H9 (cell line): ENCODE measurements around the gene MAP3K20. TPM values are rescaled to one million over a fixed set of nuclear protein-coding genes. Genes with fewer than 3 reads are reported as not detected.
"Not testable (repeated sequence)": the region's sequence is repeated elsewhere in the genome, so short reads cannot be mapped to it uniquely, and the experiment has no call there.

Experiments used
- DNase-seq: peaks from one replicate; pipeline ENCODE4 v3.0.0-alpha.2; 2017
- H2AFZ ChIP-seq: one replicate; pipeline ENCODE4 v1.6.1; 2013; ENCODE audit warnings: mild to moderate bottlenecking, low read length, control low read depth, moderate library complexity
- H2AK5ac ChIP-seq: 2 replicates; pipeline ENCODE4 v1.6.1; 2013; ENCODE audit warnings: low read length, control low read depth, mixed read lengths; ENCODE audit not compliant: insufficient read length
- H2BK120ac ChIP-seq: one replicate; pipeline ENCODE4 v1.6.1; 2013; ENCODE audit warnings: low read depth, mild to moderate bottlenecking, low read length, control low read depth, inconsistent platforms; ENCODE audit not compliant: poor library complexity, severe bottlenecking
- H2BK12ac ChIP-seq: 2 replicates; pipeline ENCODE4 v1.6.1; 2013; ENCODE audit warnings: low read length, control low read depth, mixed read lengths, low read depth; ENCODE audit not compliant: insufficient read length
- H2BK15ac ChIP-seq: 2 replicates; pipeline ENCODE4 v1.6.1; 2013; ENCODE audit warnings: low read depth, low read length, control low read depth
- H2BK20ac ChIP-seq: one replicate; pipeline ENCODE4 v1.6.1; 2013; ENCODE audit warnings: low read depth, mild to moderate bottlenecking, low read length, control low read depth, inconsistent platforms; ENCODE audit not compliant: poor library complexity, severe bottlenecking
- H2BK5ac ChIP-seq: 2 replicates; pipeline ENCODE4 v1.6.1; 2013; ENCODE audit warnings: low read length, control low read depth, mixed read lengths; ENCODE audit not compliant: insufficient read length
- H3K14ac ChIP-seq: 2 replicates; pipeline ENCODE4 v1.6.1; 2013; ENCODE audit warnings: low read length, control low read depth; ENCODE audit not compliant: insufficient read depth
- H3K18ac ChIP-seq: 2 replicates; pipeline ENCODE4 v1.6.1; 2013; ENCODE audit warnings: low read depth, mild to moderate bottlenecking, mixed read lengths, low read length, control low read depth; ENCODE audit not compliant: insufficient read length
- H3K23ac ChIP-seq: 2 replicates; pipeline ENCODE4 v1.6.1; 2013; ENCODE audit warnings: low read length, control low read depth, mixed read lengths, low read depth; ENCODE audit not compliant: insufficient read length
- H3K23me2 ChIP-seq: 2 replicates; pipeline ENCODE4 v1.6.1; 2013; ENCODE audit warnings: low read depth, mild to moderate bottlenecking, mixed read lengths, low read length, control low read depth; ENCODE audit not compliant: insufficient read length, poor library complexity, severe bottlenecking
- H3K27ac ChIP-seq: 2 replicates; pipeline ENCODE4 v1.5.1; 2013; ENCODE audit warnings: low read length, control low read depth, mixed read lengths, low read depth; ENCODE audit not compliant: insufficient read length
- H3K27me3 ChIP-seq: 2 replicates; pipeline ENCODE4 v1.6.1; 2013; ENCODE audit warnings: low read length, control low read depth, inconsistent platforms; ENCODE audit not compliant: insufficient read depth
- H3K4ac ChIP-seq: 2 replicates; pipeline ENCODE4 v1.6.1; 2013; ENCODE audit warnings: low read depth, mild to moderate bottlenecking, control low read depth, inconsistent platforms, low read length, moderate library complexity
- H3K4me1 ChIP-seq: 2 replicates; pipeline ENCODE4 v1.6.1; 2013; ENCODE audit warnings: low read length, control low read depth, inconsistent platforms; ENCODE audit not compliant: insufficient read depth
- H3K4me2 ChIP-seq: 2 replicates; pipeline ENCODE4 v1.6.1; 2013; ENCODE audit warnings: low read length, control low read depth, mixed read lengths; ENCODE audit not compliant: insufficient read length, insufficient read depth
- H3K56ac ChIP-seq: 2 replicates; pipeline ENCODE4 v1.6.1; 2013; ENCODE audit warnings: low read depth, mild to moderate bottlenecking, mixed read lengths, low read length, control low read depth; ENCODE audit not compliant: insufficient read length
- H3K79me1 ChIP-seq: 2 replicates; pipeline ENCODE4 v1.6.1; 2013; ENCODE audit warnings: low read depth, mild to moderate bottlenecking, moderate library complexity, low read length, control low read depth, inconsistent platforms; ENCODE audit not compliant: insufficient read depth, poor library complexity, severe bottlenecking
- H3K79me2 ChIP-seq: 2 replicates; pipeline ENCODE4 v1.6.1; 2013; ENCODE audit warnings: low read length, control low read depth, inconsistent platforms; ENCODE audit not compliant: insufficient read depth
- H3K9ac ChIP-seq: 2 replicates; pipeline ENCODE4 v1.6.1; 2013; ENCODE audit warnings: low read length, control low read depth, mixed read lengths; ENCODE audit not compliant: insufficient read length; ENCODE audit errors: extremely low read depth
- H3K9me3 ChIP-seq: one replicate; pipeline ENCODE4 v1.6.1; 2013; ENCODE audit warnings: low read depth, low read length, inconsistent platforms; ENCODE audit not compliant: control insufficient read depth
- H3T11ph ChIP-seq: one replicate; pipeline ENCODE4 v1.6.1; 2013; ENCODE audit warnings: mild to moderate bottlenecking, low read length, control low read depth, inconsistent platforms
- H4K20me1 ChIP-seq: one replicate; pipeline ENCODE4 v1.6.1; 2013; ENCODE audit not compliant: control insufficient read depth, insufficient read length, insufficient read depth
- H4K5ac ChIP-seq: 2 replicates; pipeline ENCODE4 v1.6.1; 2013; ENCODE audit warnings: low read depth, mild to moderate bottlenecking, mixed read lengths, low read length, control low read depth; ENCODE audit not compliant: insufficient read length
- H4K8ac ChIP-seq: replicated peaks from 2 replicates; pipeline ENCODE4 v1.6.1; 2013; ENCODE audit warnings: low read length, control low read depth, mixed read lengths, low read depth; ENCODE audit not compliant: insufficient read length
- H4K91ac ChIP-seq: 2 replicates; pipeline ENCODE4 v1.6.1; 2013; ENCODE audit warnings: low read depth, mild to moderate bottlenecking, moderate library complexity, mixed read lengths, low read length, control low read depth; ENCODE audit not compliant: insufficient read length
- H3K27ac Mint-ChIP-seq, 3 experiments: 2 replicates in 2 of 3; 3 replicates in 1 of 3; pipeline ENCODE4 v1.8.0; 2020 to 2021; ENCODE audit warnings: mixed read lengths in 3 of 3, mild to moderate bottlenecking in 1 of 3, moderate library complexity in 1 of 3
- H3K27me3 Mint-ChIP-seq: 2 replicates; pipeline ENCODE4 v1.8.0; 2021; ENCODE audit warnings: low read depth, mild to moderate bottlenecking, moderate library complexity, mixed read lengths
- H3K36me3 Mint-ChIP-seq, 3 experiments: 2 replicates in 2 of 3; 3 replicates in 1 of 3; pipeline ENCODE4 v1.8.0; 2020 to 2021; ENCODE audit warnings: low read depth in 3 of 3, mixed read lengths in 3 of 3; ENCODE audit not compliant: insufficient read depth in 1 of 3
- H3K4me1 Mint-ChIP-seq, 2 experiments: 2 replicates each; pipeline ENCODE4 v1.8.0; 2020; ENCODE audit warnings: mixed read lengths in 2 of 2
- H3K4me3 Mint-ChIP-seq, 2 experiments: 2 replicates in 1 of 2; 3 replicates in 1 of 2; pipeline ENCODE4 v1.8.0; 2020 to 2021; ENCODE audit warnings: mild to moderate bottlenecking in 2 of 2, mixed read lengths in 2 of 2, moderate library complexity in 1 of 2
- H3K9me3 Mint-ChIP-seq, 2 experiments: 2 replicates in 1 of 2; 3 replicates in 1 of 2; pipeline ENCODE4 v1.8.0; 2020; ENCODE audit warnings: mild to moderate bottlenecking in 2 of 2, mixed read lengths in 2 of 2, moderate library complexity in 1 of 2
- CTCF ChIP-seq: fragments of 200-600 bp; sonication (generic); conservative IDR thresholded peaks from 3 replicates; pipeline ENCODE4 v1.8.0; 2021; ENCODE audit warnings: antibody characterized with exemption, mild to moderate bottlenecking
- WGBS: extraction: QIAGEN DNeasy Blood & Tissue Kit; methylation state at CpG from one replicate; pipeline ENCODE4 v1.1.7; 2013; ENCODE audit warnings: missing lambda C conversion rate, low lambda C conversion rate, mixed read lengths; ENCODE audit not compliant: insufficient read length; ENCODE audit errors: extremely low coverage; 5-methylcytosine and 5-hydroxymethylcytosine counted together
- total RNA-seq: library from RNA; stranded (reverse); gene quantifications from 2 replicates; pipeline ENCODE4 v1.2.1, GENCODE V29; 2021

The MAP3K20 gene
- total RNA-seq, 1 experiment from 2014 or later = 8.7 TPM

GRCh38 chr2:173126819-173127218 is 51.2 kb downstream of the MAP3K20 start:
- Histone ChIP-seq H3K79me1 (no peaks in the 10 kb centered on the region), H3K4me1 (no peaks in the 10 kb centered on the region), H3T11ph (no peak overlapping the region), H4K20me1 (no peaks in the 10 kb centered on the region), H2BK12ac (no peak overlapping the region), H3K18ac (no peak overlapping the region), H4K5ac (no peak overlapping the region), H2AK5ac (no peak overlapping the region), H3K23me2 (no peaks in the 10 kb centered on the region), H2AFZ (no peak overlapping the region), H3K4me2 (no peak overlapping the region), H3K14ac (no peak overlapping the region), H3K27ac (no peak overlapping the region), H2BK5ac (no peak overlapping the region), H4K8ac (no peak overlapping the region), H2BK15ac (no peak overlapping the region), H3K79me2 (no peaks in the 10 kb centered on the region), H3K27me3 (no peaks in the 10 kb centered on the region), H3K23ac (no peak overlapping the region), H4K91ac (no peak overlapping the region), H3K4ac (no peak overlapping the region), H3K9me3 (no peaks in the 10 kb centered on the region), H2BK120ac (no peak overlapping the region), H3K9ac (no peak overlapping the region), H3K56ac (no peak overlapping the region), H2BK20ac (no peak overlapping the region)
- no CpG with 5 or more reads among the region's 1 CpG for WGBS
- no peak overlapping the region for H3K27ac Mint-ChIP-seq
- H3K4me3 Mint-ChIP-seq = no peak overlapping the region
- no peaks in the 10 kb centered on the region for H3K27me3 Mint-ChIP-seq
- no peaks in the 10 kb centered on the region for H3K9me3 Mint-ChIP-seq
- no peak for DNase-seq
- H3K4me1 Mint-ChIP-seq = peaks cover under 1% of the 10 kb centered on the region in 2 experiments; a peak in 3 of 4 replicates
- H3K36me3 Mint-ChIP-seq = no peaks in the 10 kb centered on the region
- TF ChIP-seq CTCF = no peak

GRCh38 chr2:173128132-173128531 is 52.5 kb downstream of the MAP3K20 start:
- H2AK5ac ChIP-seq, H3K36me3 Mint-ChIP-seq, H3K23me2 ChIP-seq, H3K27me3 ChIP-seq, H3K4me1 ChIP-seq, DNase-seq, H2BK5ac ChIP-seq, H3K56ac ChIP-seq, H3K23ac ChIP-seq, H4K20me1 ChIP-seq, H3K4me3 Mint-ChIP-seq, H3K79me1 ChIP-seq, H2BK15ac ChIP-seq, H3K9me3 Mint-ChIP-seq, H3K4ac ChIP-seq, H3K27me3 Mint-ChIP-seq, H3K27ac ChIP-seq, H4K5ac ChIP-seq, H3K4me2 ChIP-seq, H2BK20ac ChIP-seq, H2BK12ac ChIP-seq, H3K18ac ChIP-seq, H3K9me3 ChIP-seq, H2AFZ ChIP-seq, H2BK120ac ChIP-seq, H3K14ac ChIP-seq, H3K27ac Mint-ChIP-seq, H4K91ac ChIP-seq, H3K4me1 Mint-ChIP-seq, H4K8ac ChIP-seq, H3K79me2 ChIP-seq, H3K9ac ChIP-seq, H3T11ph ChIP-seq: not testable (repeated sequence)
- WGBS = no CpG with 5 or more reads among the region's 5 CpGs
